ENCODE data around the gene HERC4.

The HERC4 gene

DNA sequence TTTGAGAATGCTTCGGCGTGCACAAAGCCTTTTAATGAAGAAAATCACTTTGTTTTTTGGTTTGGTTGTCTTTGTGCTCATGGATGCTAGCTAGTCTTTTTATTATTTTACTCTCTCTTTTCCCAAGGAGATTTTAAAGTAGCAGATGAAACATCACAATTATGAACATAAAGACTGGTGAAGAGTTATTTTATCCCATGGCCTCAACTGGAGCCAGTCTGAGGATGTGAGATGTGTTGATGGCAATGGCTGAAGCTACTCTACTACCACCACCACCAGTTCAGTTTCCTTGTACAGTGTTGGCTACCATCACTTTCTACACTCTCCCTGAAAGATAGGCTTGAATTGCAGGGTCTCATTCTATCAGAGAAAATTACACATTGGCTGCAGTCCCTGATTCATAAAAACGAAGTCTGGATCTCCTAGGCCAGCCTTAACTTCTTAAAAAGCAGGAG lies 494 bp upstream of the HERC4 start:
- Histone ChIP-seq H3K9me3 (ENCODE audit: low read length) (no peaks in the 10 kb centered on the region), H3K9ac (ENCODE audit: low read length) (peak overlapping the region; percentile 56), H3K79me2 (ENCODE audit: insufficient read depth, low read length) (peaks cover 44% of the 10 kb centered on the region), H3K4me2 (ENCODE audit: low read length) (peak overlapping the region; percentile 72), H3K27me3 (ENCODE audit: insufficient read depth, low read length) (no peaks in the 10 kb centered on the region), H3K27ac (ENCODE audit: low read depth, low read length, poor library complexity, severe bottlenecking) (no peak overlapping the region), H3K36me3 (ENCODE audit: insufficient read depth, low read length) (peaks cover 14% of the 10 kb centered on the region; the same call in 1 of the 2 replicates), H3K9me2 (ENCODE audit: low read depth, low read length) (no peaks in the 10 kb centered on the region), H4K20me1 (ENCODE audit: insufficient read depth, low read length) (no peaks in the 10 kb centered on the region), H3K4me3 (ENCODE audit: low read depth, low read length, poor library complexity, severe bottlenecking) (peak overlapping the region; percentile 96), H2AFZ (ENCODE audit: low read length) (peak overlapping the region; percentile 89), H3F3A (ENCODE audit: insufficient read depth, low read length) (no peaks in the 10 kb centered on the region), H3K4me1 (ENCODE audit: insufficient read depth, low read length, severe bottlenecking) (peaks cover 35% of the 10 kb centered on the region)
- TF ChIP-seq, protein P1, sequence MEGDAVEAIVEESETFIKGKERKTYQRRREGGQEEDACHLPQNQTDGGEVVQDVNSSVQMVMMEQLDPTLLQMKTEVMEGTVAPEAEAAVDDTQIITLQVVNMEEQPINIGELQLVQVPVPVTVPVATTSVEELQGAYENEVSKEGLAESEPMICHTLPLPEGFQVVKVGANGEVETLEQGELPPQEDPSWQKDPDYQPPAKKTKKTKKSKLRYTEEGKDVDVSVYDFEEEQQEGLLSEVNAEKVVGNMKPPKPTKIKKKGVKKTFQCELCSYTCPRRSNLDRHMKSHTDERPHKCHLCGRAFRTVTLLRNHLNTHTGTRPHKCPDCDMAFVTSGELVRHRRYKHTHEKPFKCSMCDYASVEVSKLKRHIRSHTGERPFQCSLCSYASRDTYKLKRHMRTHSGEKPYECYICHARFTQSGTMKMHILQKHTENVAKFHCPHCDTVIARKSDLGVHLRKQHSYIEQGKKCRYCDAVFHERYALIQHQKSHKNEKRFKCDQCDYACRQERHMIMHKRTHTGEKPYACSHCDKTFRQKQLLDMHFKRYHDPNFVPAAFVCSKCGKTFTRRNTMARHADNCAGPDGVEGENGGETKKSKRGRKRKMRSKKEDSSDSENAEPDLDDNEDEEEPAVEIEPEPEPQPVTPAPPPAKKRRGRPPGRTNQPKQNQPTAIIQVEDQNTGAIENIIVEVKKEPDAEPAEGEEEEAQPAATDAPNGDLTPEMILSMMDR (IDR thresholded peaks at IDR 0.05; ENCODE audit: low read length): no peak
- TF ChIP-seq EZH2 (IDR thresholded peaks at IDR 0.05; ENCODE audit: borderline replicate concordance, low read length): no peak

DNA sequence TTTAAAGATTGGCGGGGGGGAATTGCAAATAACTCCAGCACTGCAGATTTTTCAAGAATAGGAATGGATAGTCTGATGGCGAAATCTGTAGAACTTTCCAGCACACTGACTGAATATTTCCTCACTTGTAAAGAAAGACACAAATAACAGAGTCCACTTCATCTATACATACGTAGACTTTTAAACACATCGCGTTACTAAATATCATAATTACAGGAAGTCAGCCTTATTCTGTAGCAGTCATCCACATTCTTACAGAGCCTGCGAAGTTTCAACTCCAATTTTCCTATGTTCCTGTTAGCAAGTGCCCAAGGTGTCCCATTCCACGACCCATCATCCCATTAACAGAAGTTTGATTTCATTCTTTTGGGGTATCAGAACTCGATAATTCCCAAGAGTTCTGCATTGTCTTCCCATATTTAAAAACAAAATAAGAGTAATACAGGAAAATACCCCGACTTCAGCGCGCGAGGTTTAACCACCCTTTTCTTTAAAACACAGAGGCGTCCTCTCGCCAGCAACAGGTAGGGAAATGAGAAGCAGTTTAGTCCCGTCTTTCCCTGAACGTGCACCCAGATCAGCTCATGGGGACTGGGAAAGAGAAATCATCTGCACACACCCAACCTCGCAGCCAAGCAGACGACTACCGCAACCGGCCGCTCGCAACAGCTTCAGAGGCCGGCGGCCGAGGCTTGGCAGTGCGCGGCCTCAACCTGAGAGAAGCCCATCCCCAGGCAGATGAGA lies 880 bp downstream of the HERC4 start:
- Histone ChIP-seq H2AFZ (ENCODE audit: low read length) (no peak overlapping the region), H3K9me2 (ENCODE audit: low read depth, low read length) (no peaks in the 10 kb centered on the region), H3K9ac (ENCODE audit: low read length) (peak overlapping the region; percentile 96), H3K36me3 (ENCODE audit: insufficient read depth, low read length) (peaks cover 23% of the 10 kb centered on the region; the same call in 1 of the 2 replicates), H3K27me3 (ENCODE audit: insufficient read depth, low read length) (no peaks in the 10 kb centered on the region), H3K79me2 (ENCODE audit: insufficient read depth, low read length) (peaks cover 48% of the 10 kb centered on the region), H3F3A (ENCODE audit: insufficient read depth, low read length) (no peaks in the 10 kb centered on the region), H3K27ac (ENCODE audit: low read depth, low read length, poor library complexity, severe bottlenecking) (peak overlapping the region; percentile 86), H3K4me2 (ENCODE audit: low read length) (peak overlapping the region; percentile 73), H3K4me1 (ENCODE audit: insufficient read depth, low read length, severe bottlenecking) (peaks cover 35% of the 10 kb centered on the region), H3K4me3 (ENCODE audit: low read depth, low read length, poor library complexity, severe bottlenecking) (peak overlapping the region; percentile 96), H4K20me1 (ENCODE audit: insufficient read depth, low read length) (no peaks in the 10 kb centered on the region), H3K9me3 (ENCODE audit: low read length) (no peaks in the 10 kb centered on the region)
- TF ChIP-seq EZH2 (IDR thresholded peaks at IDR 0.05; ENCODE audit: borderline replicate concordance, low read length): no peak
- TF ChIP-seq, protein P1 (IDR thresholded peaks at IDR 0.05; ENCODE audit: low read length): no peak

DNA sequence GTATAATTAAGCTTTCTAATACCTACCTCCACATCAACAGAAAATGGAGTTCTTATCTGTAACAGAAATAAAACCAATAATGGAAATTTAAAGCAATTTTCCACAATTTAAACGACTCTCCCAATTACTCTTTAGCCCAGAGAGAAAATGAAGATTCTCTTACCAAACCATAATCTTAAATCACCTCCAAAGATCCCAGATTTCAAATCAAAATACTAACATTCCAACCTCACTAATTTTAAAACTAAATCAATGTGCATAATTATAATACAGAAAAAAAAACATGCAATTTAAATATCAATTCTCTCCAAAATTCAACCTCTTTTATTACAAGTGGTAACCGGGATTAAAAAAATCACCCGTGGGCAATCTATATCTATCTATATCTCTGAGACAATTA lies 1.5 kb downstream of the HERC4 start:
- Histone ChIP-seq H3K27me3 (ENCODE audit: insufficient read depth, low read length) (no peaks in the 10 kb centered on the region), H3K27ac (ENCODE audit: low read depth, low read length, poor library complexity, severe bottlenecking) (peak overlapping the region; percentile 86), H4K20me1 (ENCODE audit: insufficient read depth, low read length) (no peaks in the 10 kb centered on the region), H3K4me2 (ENCODE audit: low read length) (peak overlapping the region; percentile 73), H3K36me3 (ENCODE audit: insufficient read depth, low read length) (peaks cover 28% of the 10 kb centered on the region; the same call in 1 of the 2 replicates), H3K4me1 (ENCODE audit: insufficient read depth, low read length, severe bottlenecking) (peaks cover 35% of the 10 kb centered on the region), H2AFZ (ENCODE audit: low read length) (no peak overlapping the region), H3K9me2 (ENCODE audit: low read depth, low read length) (no peaks in the 10 kb centered on the region), H3K9me3 (ENCODE audit: low read length) (no peaks in the 10 kb centered on the region), H3K4me3 (ENCODE audit: low read depth, low read length, poor library complexity, severe bottlenecking) (peak overlapping the region; percentile 96), H3F3A (ENCODE audit: insufficient read depth, low read length) (no peaks in the 10 kb centered on the region), H3K9ac (ENCODE audit: low read length) (peak overlapping the region; percentile 96), H3K79me2 (ENCODE audit: insufficient read depth, low read length) (peaks cover 53% of the 10 kb centered on the region)
- TF ChIP-seq, protein P1 (IDR thresholded peaks at IDR 0.05; ENCODE audit: low read length): no peak
- TF ChIP-seq EZH2 (IDR thresholded peaks at IDR 0.05; ENCODE audit: borderline replicate concordance, low read length): no peak
